GM18502 (cell line): ENCODE measurements around the gene SERPINB2.
"Not testable (repeated sequence)": the region's sequence is repeated elsewhere in the genome, so short reads cannot be mapped to it uniquely, and the experiment has no call there.

Experiments used
- ATAC-seq: cut with Tn5 transposase; IDR thresholded peaks from one replicate; pipeline ENCODE4 v1.9.1; 2021; ENCODE audit warnings: mild to moderate bottlenecking; ENCODE audit not compliant: unreplicated experiment, poor library complexity

Gene SERPINB2

DNA sequence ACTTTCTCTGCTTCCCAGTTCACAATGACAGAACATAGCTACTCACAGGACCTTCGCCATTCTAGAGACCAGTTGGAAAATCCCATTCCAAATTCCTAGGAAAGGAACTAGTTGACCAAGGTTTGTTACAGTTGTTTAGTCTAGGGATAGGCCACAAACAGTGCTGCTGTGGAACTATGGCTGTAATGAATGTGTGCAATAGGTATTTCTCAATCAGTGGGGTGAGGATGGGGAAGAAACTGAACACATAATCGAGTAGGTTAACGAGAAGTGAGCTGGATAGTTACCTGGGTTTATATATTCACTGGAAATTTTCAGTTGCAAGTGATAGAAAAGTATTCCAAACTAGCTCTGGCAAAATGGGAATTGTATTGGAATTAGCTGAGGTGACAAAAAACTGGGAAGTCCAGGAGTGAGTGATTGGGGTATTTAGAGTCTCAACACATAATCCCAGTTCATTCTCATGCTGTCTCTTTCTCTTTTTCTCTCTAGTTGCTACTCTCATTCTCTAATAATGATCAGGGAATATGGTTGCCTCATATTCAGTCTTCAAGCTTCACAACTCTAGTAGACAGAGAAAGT, 43.4 kb downstream of the SERPINB2 start:
- no peak for ATAC-seq

DNA sequence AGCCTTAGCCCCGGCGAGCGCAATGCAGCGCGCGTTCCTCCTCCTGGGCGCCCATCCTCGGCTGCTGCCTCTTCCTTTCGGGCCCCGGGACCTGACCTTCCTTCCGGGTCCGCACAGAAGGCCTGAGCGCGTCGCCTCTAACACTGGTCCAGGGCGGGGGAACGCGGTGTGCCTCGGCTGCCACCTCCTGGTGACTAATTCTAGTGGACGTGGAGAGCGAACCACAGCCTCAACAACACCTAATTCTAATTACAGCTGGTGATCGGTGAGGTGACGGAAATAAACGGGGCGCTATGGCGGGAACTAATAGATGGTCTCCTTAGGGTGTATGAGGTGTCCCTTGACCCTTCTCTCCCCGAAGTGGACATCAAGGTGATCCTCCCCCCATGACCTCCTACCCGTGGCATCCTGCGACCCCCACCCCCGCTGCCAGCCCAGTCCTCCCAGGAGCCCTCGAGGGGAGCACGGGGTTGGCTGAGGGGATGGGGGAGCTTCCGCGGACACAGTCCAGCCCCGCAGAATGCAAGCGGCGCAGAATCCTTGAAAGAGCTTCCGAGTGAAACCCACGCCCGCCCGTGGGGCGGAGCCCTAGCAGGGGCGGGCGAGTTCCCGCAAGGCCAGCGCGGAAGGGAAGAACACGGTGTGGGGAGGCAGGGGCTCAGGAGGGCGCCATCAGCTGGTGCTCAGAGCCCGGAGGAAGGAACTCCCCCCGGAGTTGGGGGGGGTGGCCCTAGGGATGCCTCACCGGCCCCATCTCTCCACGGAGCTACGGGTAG, 48.8 kb downstream of the SERPINB2 start:
- peak; percentile 97 for ATAC-seq

DNA sequence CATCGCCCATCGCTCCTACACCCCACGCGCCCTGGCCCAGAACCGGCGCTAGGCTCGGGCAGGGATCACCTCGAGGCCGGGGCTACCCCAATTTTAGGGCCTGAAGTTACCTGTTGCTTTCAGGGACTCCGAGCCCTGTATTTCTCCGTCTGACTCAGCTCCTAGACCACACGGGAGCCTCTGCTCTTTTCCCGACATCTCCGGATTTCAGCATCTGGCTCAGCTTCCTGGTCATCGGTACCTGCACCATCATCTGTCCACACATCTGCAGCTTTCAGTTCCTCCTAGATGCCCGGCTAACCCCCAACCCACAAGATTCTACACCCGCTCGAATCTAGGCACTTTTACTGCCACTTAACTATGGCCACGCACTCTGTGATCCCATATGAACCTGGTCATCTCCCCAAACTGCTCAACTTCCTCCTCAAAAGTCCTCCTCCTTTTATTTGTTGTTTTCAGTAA, 49.5 kb downstream of the SERPINB2 start:
- ATAC-seq: peak; percentile 24

DNA sequence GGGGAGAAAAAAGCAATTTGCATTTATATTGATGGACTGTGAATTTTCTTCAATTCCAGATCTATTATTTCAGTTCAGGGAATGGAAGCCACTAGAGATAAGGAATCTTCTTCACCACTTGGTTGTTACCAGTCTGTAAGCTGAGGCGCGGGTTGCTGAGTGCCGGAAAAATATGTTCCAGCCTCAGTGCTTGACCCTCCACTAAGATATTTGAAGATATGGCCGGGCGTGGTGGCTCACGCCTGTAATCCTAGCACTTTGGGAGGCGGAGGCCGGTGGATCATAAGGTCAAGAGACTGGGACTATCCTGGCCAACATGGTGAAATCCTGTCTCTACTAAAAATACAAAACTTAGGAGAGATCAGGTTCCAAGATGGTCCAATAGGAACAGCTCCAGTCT, 52.5 kb downstream of the SERPINB2 start:
- no peak for ATAC-seq

DNA sequence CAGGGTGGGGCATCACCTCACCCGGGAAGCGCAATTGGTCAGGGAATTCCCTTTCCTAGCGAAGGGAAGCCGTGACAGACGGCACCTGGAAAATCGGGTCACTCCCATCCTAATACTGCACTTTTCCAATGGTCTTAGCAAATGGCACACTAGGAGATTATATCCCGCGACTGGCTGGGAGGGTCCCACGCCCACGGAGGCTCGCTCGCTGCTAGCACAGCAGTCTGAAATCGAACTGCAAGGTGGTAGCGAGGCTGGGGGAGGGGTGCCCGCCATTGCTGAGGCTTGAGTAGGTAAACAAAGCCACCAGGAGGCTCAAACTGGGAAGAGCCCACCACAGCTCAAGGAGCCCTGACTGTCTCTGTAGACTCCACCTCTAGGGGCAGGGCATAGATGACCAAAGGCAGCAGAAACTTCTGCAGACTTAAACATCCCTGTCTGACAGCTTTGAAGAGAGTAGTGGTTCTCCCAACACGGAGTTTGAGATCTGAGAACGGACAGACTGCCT, 53.1 kb downstream of the SERPINB2 start:
- ATAC-seq: not testable (repeated sequence)

DNA sequence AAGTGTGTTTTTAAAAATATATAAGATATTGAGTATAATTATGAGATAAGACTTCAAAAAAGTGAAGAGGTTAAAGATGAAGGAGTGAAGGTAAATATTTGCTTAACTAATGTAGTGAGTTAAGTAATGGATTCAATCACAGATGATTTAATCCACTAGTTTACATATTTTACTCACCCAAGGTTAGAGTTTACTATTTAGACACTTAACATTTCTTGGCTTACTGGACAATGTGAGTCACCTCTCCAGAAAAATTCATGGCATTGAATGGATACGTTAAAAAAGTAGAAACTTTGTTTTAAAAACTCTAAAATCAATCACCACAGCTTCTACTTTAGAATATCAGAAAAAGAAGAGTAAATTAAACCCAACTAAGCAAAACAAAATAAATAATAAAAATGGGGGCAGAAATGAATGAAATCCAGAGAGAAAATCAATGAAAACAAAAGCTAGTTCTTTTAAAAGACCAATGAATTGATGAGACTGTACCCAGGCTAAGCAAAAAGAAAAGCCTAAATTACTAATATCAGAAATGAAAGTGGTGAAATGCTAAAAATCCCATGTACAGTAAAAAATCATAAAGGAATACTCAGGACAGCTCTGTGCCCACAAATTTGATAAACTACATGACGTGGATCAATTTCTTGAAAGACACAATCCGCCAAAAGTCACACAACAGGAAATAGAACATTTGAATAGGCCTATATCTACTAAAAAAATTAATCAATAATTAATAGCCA, 59.7 kb downstream of the SERPINB2 start:
- no peak for ATAC-seq

DNA sequence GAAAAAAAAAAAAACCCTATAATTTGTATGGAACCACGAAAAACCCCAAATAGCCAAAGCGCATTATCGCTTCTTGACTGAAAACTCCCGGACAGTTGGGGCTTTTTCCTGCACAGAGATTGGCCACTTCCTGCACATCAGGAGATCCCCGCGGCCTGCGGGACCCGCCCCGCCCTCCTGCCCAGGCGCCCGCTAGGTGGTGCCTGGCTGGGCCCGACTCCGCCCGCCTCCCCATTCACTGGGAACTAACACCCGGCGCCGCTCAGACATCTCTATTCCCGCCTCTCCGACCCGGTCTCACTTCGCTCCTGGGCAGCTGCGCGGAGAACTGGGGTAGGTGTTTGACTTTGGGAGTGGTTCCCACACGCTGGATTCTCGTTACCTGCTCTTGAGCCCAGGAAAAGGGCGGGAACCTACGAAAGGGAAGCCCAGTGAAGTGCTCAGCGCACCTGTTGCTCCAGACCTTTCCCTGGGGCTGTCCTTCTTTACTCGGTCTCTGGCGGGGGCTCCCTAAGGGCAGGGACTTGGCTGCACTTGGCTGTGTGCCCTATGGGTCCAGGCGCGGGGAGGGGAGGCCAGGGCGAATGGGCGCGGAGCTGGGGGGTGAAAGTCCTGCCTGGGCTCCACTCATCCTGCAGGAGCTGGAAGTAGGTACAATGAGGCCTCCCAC, 61.7 kb downstream of the SERPINB2 start, which contains the start of gene HMSD:
TSS of gene HMSD (plus strand) at position 234 of the 670 bp plus-strand sequence. CDS start 4,155 bp downstream, outside the sequence.
- ATAC-seq: peak; percentile 92

DNA sequence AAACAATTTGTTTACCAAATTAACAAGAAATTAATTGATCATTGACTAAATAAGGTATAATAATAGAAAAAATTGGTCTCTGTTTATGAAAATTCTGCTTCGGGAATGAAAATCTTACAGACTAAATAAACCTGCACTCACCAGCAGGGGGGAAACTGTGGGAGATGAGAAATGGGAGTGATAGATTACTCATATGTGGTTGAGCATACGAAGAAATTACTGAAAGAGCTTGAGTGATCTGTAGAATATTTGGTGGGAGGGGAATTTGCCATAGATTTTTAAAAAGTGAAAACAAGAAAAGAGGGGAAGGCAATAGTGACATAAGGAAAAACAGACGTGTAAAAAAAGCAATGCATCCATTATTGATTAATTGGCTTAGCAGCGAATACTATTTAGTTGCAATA, 63.8 kb downstream of the SERPINB2 start:
- ATAC-seq: peak; percentile 56
